ENCODE data around the gene CAMKMT. TPM values are rescaled to one million over a fixed set of nuclear protein-coding genes. Genes with fewer than 3 reads are reported as not detected.

Gene CAMKMT
- total RNA-seq, 1 donor from 2014 or later = 11.2 TPM

DNA sequence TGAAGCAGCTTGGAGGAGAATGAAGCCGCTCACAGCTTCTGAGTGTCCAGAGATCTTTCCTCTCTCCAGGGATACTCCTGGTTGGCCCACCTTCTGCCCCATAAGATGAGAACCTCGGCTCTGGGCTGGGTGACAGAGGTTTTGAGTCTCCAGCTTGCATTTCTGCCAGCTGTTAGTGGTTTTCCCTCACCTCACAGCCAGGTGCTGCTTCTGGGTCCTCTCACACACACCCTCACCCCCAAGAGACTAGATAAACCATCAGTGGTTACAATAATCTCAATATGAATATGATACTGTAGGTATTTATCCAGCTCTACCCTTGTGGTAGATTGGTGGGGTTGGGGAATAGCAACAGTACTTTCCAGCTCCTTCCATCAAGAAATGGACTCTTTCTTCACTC is 418.0 kb downstream of the CAMKMT start:
- Mint-ChIP-seq H3K9me3 (no peaks in the 10 kb centered on the region), H3K4me3 (ENCODE audit: low read depth) (no peak overlapping the region), H3K36me3 (ENCODE audit: low read depth) (no peaks in the 10 kb centered on the region), H3K27me3 (ENCODE audit: low read depth) (peaks cover 9% of the 10 kb centered on the region), H3K27ac (no peak overlapping the region), H3K4me1 (ENCODE audit: low read depth) (peaks cover 4% of the 10 kb centered on the region)
- DNase-seq (ENCODE audit: low spot score) = no peak
- intact Hi-C loops (cut with micrococcal nuclease) = no loop called here

DNA sequence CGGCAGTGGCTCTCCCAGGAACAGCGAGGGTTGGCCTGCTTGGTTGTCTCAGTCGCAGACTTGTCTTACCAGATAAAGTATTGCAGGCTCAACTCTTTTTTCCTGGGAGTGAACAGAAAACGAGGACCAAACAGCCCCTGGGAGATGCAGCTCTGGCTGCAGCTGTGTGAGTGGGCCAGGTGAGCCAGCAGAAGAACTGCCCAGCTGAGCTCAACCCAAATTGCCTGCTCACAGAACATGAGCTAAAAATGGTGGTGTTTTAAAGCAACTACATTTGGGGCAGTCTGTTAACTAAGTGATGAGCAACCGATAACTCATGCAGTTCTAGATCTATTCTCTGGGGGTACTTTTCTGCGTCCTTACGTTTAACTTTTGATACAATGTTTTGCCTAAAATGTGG is 418.7 kb downstream of the CAMKMT start:
- Mint-ChIP-seq H3K27me3 (ENCODE audit: low read depth) (peaks cover 5% of the 10 kb centered on the region), H3K27ac (no peak overlapping the region), H3K9me3 (no peaks in the 10 kb centered on the region), H3K4me3 (ENCODE audit: low read depth) (no peak overlapping the region), H3K4me1 (ENCODE audit: low read depth) (peaks cover 4% of the 10 kb centered on the region), H3K36me3 (ENCODE audit: low read depth) (no peaks in the 10 kb centered on the region)
- intact Hi-C loops (cut with micrococcal nuclease) = no loop called here
- no peak for DNase-seq (ENCODE audit: low spot score)

DNA sequence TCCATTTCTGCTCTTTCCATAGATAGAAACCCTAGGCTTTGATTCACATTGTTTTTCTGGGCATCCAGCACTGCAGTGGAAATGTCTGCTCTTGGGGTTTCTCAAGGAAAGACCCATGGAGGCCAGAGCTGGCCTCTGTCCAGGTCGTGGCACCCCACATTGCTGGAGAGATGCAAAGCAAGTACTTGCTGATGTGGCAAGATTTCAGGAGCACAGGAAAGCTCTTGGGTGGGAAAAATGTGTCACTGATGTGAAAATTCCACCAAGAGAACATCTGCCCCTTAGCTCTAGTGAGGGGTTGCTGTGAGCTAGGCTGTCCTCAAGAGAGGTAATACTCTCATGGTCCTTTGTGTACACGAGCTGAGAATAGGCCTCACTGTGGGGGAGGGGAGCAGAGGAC is 423.7 kb downstream of the CAMKMT start:
- H3K9me3 Mint-ChIP-seq = no peaks in the 10 kb centered on the region
- H3K4me3 Mint-ChIP-seq (ENCODE audit: low read depth) = no peak overlapping the region

DNA sequence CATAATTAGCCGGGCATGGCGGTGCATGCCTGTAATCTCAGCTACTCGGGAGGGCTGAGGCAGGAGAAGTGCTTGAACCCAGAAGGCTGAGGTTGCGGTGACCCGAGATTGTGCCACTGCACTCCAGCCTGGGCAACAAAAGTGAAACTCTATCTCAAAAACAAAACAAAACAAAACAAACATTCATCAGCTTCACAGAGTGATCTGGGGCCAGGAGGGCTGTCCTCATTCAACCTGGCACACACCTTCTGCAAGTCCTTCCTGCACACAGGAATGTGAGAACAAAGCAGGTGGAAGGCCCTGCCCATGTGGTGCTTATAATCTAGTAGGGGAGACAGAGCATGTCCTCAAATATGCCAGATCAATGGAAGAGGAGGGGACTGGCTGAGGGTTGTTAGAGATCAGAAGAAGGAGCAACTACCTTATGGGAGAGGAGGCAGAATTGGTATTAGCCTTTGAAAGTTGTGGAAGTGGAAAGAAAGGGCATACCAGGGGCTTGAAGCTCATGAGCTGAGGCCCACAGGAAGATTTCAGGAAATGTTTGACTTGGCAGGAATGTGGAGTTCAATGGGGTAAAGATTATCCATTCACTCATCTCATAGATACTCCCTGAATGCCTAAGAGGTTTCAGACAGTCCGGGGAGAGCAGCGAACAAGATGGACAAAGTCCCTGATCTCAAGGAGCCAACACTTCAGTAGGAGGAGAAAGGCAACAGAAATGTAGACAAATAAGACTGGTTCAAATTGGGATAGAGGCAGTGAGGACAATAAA is 424.5 kb downstream of the CAMKMT start:
- Mint-ChIP-seq H3K27ac (no peak overlapping the region), H3K9me3 (no peaks in the 10 kb centered on the region), H3K4me1 (ENCODE audit: low read depth) (no peaks in the 10 kb centered on the region)

More for the DNA sequence above, 423.7 kb downstream of the CAMKMT start:
- intact Hi-C loops (cut with micrococcal nuclease) = no loop called here
- H3K27ac Mint-ChIP-seq = no peak overlapping the region
- H3K27me3 Mint-ChIP-seq (ENCODE audit: low read depth) = peaks cover 3% of the 10 kb centered on the region
- H3K36me3 Mint-ChIP-seq (ENCODE audit: low read depth) = no peaks in the 10 kb centered on the region
- no peaks in the 10 kb centered on the region for H3K4me1 Mint-ChIP-seq (ENCODE audit: low read depth)
- DNase-seq (ENCODE audit: low spot score) = no peak

DNA sequence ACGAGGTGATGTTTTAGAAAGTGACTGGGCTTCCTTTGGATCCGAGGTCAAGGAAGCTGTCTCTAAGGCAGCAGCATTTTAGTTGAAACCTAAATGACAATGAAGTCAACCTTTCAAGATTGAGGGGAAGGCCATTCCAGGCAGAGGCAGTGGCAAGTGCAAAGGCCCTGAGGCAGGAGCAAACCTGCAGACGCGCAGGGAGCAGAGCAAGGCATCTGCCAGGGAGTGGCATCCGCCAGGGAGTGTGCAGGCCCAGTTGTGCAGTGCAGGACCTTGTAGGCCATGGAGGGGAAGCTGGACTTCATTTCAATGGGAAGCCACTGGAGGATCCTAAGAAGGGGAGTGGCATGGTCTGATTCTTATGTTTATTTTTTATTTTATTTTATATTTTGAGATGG is 425.1 kb downstream of the CAMKMT start:
- Mint-ChIP-seq H3K36me3 (ENCODE audit: low read depth) (no peaks in the 10 kb centered on the region), H3K27ac (no peak overlapping the region), H3K4me1 (ENCODE audit: low read depth) (no peaks in the 10 kb centered on the region), H3K4me3 (ENCODE audit: low read depth) (no peak overlapping the region), H3K27me3 (ENCODE audit: low read depth) (peaks cover 6% of the 10 kb centered on the region), H3K9me3 (no peaks in the 10 kb centered on the region)
- DNase-seq (ENCODE audit: low spot score) = no peak
- intact Hi-C loops (cut with micrococcal nuclease) = no loop called here

More for the DNA sequence above, 424.5 kb downstream of the CAMKMT start:
- H3K4me3 Mint-ChIP-seq (ENCODE audit: low read depth) = no peak overlapping the region
- no peak for DNase-seq (ENCODE audit: low spot score)
- H3K36me3 Mint-ChIP-seq (ENCODE audit: low read depth) = no peaks in the 10 kb centered on the region
- intact Hi-C loops (cut with micrococcal nuclease) = no loop called here
- peaks cover 3% of the 10 kb centered on the region for H3K27me3 Mint-ChIP-seq (ENCODE audit: low read depth)

DNA sequence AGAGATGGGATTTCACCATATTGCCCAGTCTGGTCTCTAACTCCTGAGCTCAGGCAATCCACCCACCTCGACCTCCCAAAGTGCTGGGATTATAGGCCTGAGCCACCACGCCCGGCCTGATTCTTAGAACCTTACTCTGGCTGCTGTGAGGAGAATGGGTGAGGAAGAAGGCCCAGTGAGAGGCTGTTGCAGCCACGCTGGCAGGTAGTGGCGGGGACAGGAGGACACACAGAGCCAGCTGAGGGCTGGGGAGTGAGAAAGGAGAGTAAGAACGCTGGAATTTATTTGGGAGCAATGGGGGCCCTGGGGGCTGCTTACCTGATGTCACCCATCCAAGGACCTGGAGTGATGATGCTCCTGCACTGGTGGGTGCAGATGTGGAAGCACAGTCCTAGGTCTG is 425.9 kb downstream of the CAMKMT start:
- Mint-ChIP-seq H3K4me3 (ENCODE audit: low read depth) (no peak overlapping the region), H3K27me3 (ENCODE audit: low read depth) (peaks cover 10% of the 10 kb centered on the region), H3K4me1 (ENCODE audit: low read depth) (no peaks in the 10 kb centered on the region), H3K36me3 (ENCODE audit: low read depth) (no peaks in the 10 kb centered on the region), H3K27ac (no peak overlapping the region), H3K9me3 (no peaks in the 10 kb centered on the region)
- intact Hi-C loops (cut with micrococcal nuclease) = no loop called here
- DNase-seq (ENCODE audit: low spot score) = no peak

DNA sequence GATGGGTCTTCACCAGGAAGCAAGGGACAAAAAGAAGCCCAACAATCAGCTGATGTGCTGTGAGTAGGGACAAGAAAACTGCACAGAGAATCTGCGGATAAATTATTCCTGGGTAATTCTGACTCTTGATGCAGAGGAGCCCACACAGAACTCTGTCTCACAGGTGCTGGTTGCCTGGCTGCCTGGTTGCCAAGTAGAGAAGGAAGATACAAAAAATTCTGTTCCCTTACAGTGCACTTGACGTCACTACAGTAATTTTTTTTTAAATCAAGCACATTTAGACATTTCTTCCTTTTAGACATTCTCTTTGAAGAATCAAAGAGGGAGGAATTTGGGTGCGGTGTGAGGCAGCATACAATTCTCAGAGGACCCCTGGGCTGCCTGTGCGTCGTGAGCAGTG is 427.7 kb downstream of the CAMKMT start:
- Mint-ChIP-seq H3K27me3 (ENCODE audit: low read depth) (peaks cover 17% of the 10 kb centered on the region), H3K4me3 (ENCODE audit: low read depth) (no peak overlapping the region), H3K4me1 (ENCODE audit: low read depth) (no peaks in the 10 kb centered on the region), H3K27ac (no peak overlapping the region), H3K36me3 (ENCODE audit: low read depth) (no peaks in the 10 kb centered on the region), H3K9me3 (no peaks in the 10 kb centered on the region)
- intact Hi-C loops (cut with micrococcal nuclease) = no loop called here
- no peak for DNase-seq (ENCODE audit: low spot score)

DNA sequence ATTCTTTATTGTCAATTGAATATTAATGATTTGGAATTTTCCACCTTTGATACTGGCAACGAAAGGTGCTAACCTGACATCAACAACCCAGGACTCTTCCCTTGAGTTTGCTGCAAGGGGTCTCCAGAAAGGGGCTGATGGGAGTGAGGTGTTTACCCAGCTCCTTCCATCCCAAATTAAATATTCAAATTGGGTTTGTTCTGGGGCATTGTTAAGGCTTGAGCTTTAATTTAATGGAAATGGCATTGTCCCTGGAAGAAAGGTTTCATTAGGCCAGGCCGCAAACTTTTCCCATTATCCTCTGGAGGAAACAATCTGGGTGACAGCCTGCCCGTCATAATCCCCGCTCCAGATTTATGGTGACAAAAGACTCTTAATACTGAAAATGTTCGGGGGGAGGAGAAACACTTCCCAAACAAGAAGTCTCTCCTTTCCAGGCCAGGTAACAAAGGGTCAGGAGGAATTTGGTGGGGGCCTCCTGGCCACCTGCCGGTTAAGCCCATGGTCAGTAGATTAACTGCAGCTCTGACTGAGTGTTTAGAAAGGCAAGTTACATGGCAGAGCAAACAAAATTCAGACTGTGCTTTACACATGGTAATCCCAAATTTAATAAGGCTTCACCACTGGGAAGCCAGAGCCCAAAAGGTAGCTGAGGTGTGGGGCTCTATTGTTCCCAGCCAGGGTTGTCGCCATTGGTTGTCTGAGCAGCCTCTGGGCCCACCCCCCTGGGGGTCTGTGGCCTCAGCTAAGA is 428.4 kb downstream of the CAMKMT start:
- Mint-ChIP-seq H3K4me1 (ENCODE audit: low read depth) (no peaks in the 10 kb centered on the region), H3K27ac (no peak overlapping the region), H3K27me3 (ENCODE audit: low read depth) (peaks cover 17% of the 10 kb centered on the region), H3K36me3 (ENCODE audit: low read depth) (no peaks in the 10 kb centered on the region), H3K4me3 (ENCODE audit: low read depth) (no peak overlapping the region), H3K9me3 (no peaks in the 10 kb centered on the region)
- intact Hi-C loops (cut with micrococcal nuclease) = no loop called here
- DNase-seq (ENCODE audit: low spot score) = no peak

DNA sequence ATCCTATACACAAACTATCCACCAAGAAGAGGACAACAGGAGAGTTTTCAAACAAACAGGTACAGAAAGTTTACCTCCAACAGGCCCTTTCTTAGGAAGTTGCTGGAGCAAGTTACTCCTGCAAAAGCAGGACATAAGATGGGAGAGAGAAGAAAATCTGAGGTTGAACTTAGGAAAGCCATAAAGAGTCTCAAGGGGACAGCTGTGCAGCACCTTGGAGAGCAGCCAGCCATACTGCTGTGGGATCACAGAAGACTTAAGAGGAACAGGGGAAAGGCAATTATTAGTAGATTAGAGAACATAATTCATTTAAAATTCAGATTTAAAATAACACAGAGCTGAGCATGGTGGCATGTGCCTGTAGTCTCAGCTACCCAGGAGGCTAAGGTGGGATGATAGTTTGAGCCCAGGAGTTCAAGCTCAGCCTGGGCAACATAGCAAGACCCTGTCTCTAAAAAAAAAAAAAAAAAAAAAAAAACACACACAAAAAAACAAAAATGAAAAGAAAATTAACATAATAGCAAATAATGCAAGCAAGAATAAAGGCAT is 431.6 kb downstream of the CAMKMT start:
- H3K9me3 Mint-ChIP-seq = no peaks in the 10 kb centered on the region
- H3K4me3 Mint-ChIP-seq (ENCODE audit: low read depth) = no peak overlapping the region
- no peaks in the 10 kb centered on the region for H3K36me3 Mint-ChIP-seq (ENCODE audit: low read depth)
- no peak for DNase-seq (ENCODE audit: low spot score)
- H3K27ac Mint-ChIP-seq = no peak overlapping the region
- peaks cover 32% of the 10 kb centered on the region for H3K27me3 Mint-ChIP-seq (ENCODE audit: low read depth)
- H3K4me1 Mint-ChIP-seq (ENCODE audit: low read depth) = no peaks in the 10 kb centered on the region
- intact Hi-C loops (cut with micrococcal nuclease) = no loop called here

DNA sequence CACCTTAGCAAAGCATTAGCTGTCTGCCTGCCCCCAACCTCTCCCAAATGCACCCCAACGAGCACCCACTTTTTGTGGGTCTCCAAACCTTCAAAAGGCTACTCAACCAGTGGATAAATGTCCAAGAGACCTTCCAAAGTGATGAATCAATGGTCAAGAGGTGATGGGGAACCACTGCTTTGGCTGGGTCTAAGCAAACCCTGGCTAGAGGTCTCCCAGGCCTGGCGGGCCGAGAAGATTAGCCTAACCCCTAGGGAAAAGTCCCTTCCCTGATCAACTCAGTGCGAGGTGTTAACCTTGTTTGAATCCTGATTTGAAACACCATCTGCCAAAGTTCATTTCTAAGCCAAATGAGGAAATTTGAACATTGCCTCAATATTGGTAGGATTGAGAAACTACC is 435.0 kb downstream of the CAMKMT start:
- Mint-ChIP-seq H3K4me1 (ENCODE audit: low read depth) (no peaks in the 10 kb centered on the region), H3K9me3 (no peaks in the 10 kb centered on the region), H3K36me3 (ENCODE audit: low read depth) (no peaks in the 10 kb centered on the region), H3K27ac (no peak overlapping the region), H3K4me3 (ENCODE audit: low read depth) (no peak overlapping the region), H3K27me3 (ENCODE audit: low read depth) (peaks cover 52% of the 10 kb centered on the region)
- DNase-seq (ENCODE audit: low spot score) = no peak
- intact Hi-C loops (cut with micrococcal nuclease) = no loop called here

DNA sequence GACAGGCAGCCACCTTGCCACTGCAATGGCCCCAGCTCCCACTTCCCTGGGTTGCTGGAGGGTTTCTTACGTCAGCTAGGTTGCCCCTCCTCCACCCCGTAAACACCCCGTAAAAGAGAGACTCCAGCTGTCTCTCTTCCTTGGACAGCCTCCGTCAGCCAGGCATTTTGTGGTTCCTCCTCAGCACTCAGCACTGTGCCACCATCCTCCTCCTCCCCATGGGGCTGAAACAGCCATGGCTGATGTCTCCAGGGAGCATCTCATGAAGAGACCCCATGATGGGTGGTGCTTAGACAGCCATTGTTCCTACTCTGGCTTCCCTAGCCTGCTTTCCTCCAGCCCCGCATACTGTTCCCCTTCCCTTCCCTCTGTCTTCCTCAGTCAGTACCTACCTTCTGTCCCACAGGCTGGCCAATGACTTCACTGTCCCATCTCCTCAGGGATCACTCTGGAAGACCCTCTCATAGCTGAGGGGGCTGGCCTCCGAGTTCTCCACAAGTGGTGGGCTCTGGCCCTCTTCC is 436.5 kb downstream of the CAMKMT start:
- no peak overlapping the region for H3K4me3 Mint-ChIP-seq (ENCODE audit: low read depth)
- no peaks in the 10 kb centered on the region for H3K9me3 Mint-ChIP-seq
- H3K27me3 Mint-ChIP-seq (ENCODE audit: low read depth) = peaks cover 50% of the 10 kb centered on the region
- H3K27ac Mint-ChIP-seq = no peak overlapping the region
- H3K4me1 Mint-ChIP-seq (ENCODE audit: low read depth) = peaks cover 3% of the 10 kb centered on the region
- intact Hi-C loops (cut with micrococcal nuclease) = no loop called here
- no peak for DNase-seq (ENCODE audit: low spot score)
- H3K36me3 Mint-ChIP-seq (ENCODE audit: low read depth) = no peaks in the 10 kb centered on the region

DNA sequence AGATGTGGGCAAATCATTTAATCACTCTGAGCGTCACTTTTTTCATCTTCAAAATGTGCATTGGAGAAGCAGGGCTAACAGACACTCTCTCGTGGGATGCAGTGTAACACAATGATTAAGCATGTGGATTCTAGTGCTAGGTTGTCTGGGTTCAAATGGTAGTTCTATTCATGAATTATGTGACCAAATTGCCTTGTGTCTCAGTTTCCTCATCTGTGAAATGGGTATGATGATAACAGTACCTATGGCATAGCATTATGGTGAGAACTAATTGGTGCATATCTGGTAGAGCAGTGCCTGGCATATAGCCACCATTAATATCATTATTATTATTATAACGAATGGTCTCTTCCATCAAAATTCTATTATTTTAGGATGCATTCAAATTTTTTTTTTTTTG is 437.4 kb downstream of the CAMKMT start:
- peaks cover 3% of the 10 kb centered on the region for H3K4me1 Mint-ChIP-seq (ENCODE audit: low read depth)
- H3K27me3 Mint-ChIP-seq (ENCODE audit: low read depth) = peaks cover 57% of the 10 kb centered on the region
- no peaks in the 10 kb centered on the region for H3K36me3 Mint-ChIP-seq (ENCODE audit: low read depth)
- H3K9me3 Mint-ChIP-seq = no peaks in the 10 kb centered on the region
- H3K4me3 Mint-ChIP-seq (ENCODE audit: low read depth) = no peak overlapping the region
- DNase-seq (ENCODE audit: low spot score) = no peak
- intact Hi-C loops (cut with micrococcal nuclease) = no loop called here
- H3K27ac Mint-ChIP-seq = no peak overlapping the region

DNA sequence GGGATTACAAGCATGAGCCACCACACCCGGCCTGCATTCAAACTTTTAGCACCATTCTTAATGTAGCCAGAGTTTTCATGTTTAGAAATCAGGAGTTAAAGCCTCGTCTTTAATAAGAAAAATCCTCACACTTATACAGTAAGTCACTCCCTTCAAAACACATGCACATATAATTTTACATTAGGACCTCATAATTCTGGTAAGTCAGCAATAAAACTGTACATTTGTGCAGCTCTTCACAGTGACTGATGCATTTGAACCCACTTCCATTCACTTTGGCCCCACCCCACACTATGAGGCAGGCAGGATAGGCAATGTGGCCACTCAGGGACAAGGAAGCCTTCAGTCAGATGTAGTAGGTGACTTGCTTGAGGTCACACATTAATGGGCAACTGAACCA is 438.0 kb downstream of the CAMKMT start:
- Mint-ChIP-seq H3K27ac (no peak overlapping the region), H3K36me3 (ENCODE audit: low read depth) (no peaks in the 10 kb centered on the region), H3K4me1 (ENCODE audit: low read depth) (peaks cover 4% of the 10 kb centered on the region), H3K9me3 (no peaks in the 10 kb centered on the region), H3K4me3 (ENCODE audit: low read depth) (no peak overlapping the region), H3K27me3 (ENCODE audit: low read depth) (peaks cover 64% of the 10 kb centered on the region)
- DNase-seq (ENCODE audit: low spot score) = no peak
- intact Hi-C loops (cut with micrococcal nuclease) = loop anchor here (5.0 kb wide), 2 partner anchors 208 to 317 kb away; partner anchors contain the start of gene SIX2
